DND-41 (cell line): ENCODE measurements around the gene TPPP.
"Not testable (repeated sequence)": the region's sequence is repeated elsewhere in the genome, so short reads cannot be mapped to it uniquely, and the experiment has no call there.

ENCODE experiments used
- ATAC-seq: fragments of 200-7000 bp; cut with Tn5 transposase; 3 replicates; pipeline ENCODE4 v1.9.1; 2021; ENCODE audit warnings: low read depth; ENCODE audit not compliant: insufficient read depth
- DNase-seq: peaks from one replicate; pipeline ENCODE4 v3.0.0-alpha.2; 2020
- H2AFZ ChIP-seq: 2 replicates; pipeline ENCODE4 v1.6.0; 2012; ENCODE audit warnings: low read depth, low read length
- H3K27ac ChIP-seq: 2 replicates; pipeline ENCODE4 v1.5.1; 2012; ENCODE audit warnings: low read length, inconsistent platforms
- H3K27me3 ChIP-seq: fragments of 200-600 bp; sonication (generic); 2 replicates; pipeline ENCODE4 v1.6.0; 2012; ENCODE audit warnings: low read length, mild to moderate bottlenecking, inconsistent platforms; ENCODE audit not compliant: insufficient read depth, poor library complexity
- H3K36me3 ChIP-seq: 2 replicates; pipeline ENCODE4 v1.5.1; 2012; ENCODE audit warnings: low read length, inconsistent platforms; ENCODE audit not compliant: insufficient read depth
- H3K4me1 ChIP-seq: 2 replicates; pipeline ENCODE4 v1.5.1; 2012; ENCODE audit warnings: mild to moderate bottlenecking, low read length; ENCODE audit not compliant: insufficient read depth
- H3K4me2 ChIP-seq: 2 replicates; pipeline ENCODE4 v1.6.0; 2012; ENCODE audit warnings: mild to moderate bottlenecking, moderate library complexity, low read length, inconsistent platforms; ENCODE audit not compliant: insufficient read depth
- H3K4me3 ChIP-seq, 2 experiments: fragments of 200-600 bp in 1 of 2; shearing (Covaris generic) in 1 of 2; 2 replicates each; pipeline ENCODE4 v1.5.1; 2012 to 2016; ENCODE audit warnings: inconsistent platforms in 2 of 2, low read length in 2 of 2, mild to moderate bottlenecking in 2 of 2, low read depth in 1 of 2, moderate library complexity in 1 of 2
- H3K79me2 ChIP-seq: 2 replicates; pipeline ENCODE4 v1.6.0; 2012; ENCODE audit warnings: low read length, inconsistent platforms; ENCODE audit not compliant: insufficient read depth
- H3K9ac ChIP-seq: 2 replicates; pipeline ENCODE4 v1.6.0; 2012; ENCODE audit warnings: low read depth, mild to moderate bottlenecking, inconsistent platforms, low read length, moderate library complexity
- H3K9me3 ChIP-seq: 2 replicates; pipeline ENCODE4 v1.5.1; 2012; ENCODE audit warnings: low read length, moderate library complexity, mild to moderate bottlenecking, inconsistent platforms; ENCODE audit not compliant: insufficient read depth, severe bottlenecking
- H4K20me1 ChIP-seq: 2 replicates; pipeline ENCODE4 v1.6.0; 2012; ENCODE audit warnings: low read length; ENCODE audit not compliant: insufficient read depth

Gene TPPP

DNA sequence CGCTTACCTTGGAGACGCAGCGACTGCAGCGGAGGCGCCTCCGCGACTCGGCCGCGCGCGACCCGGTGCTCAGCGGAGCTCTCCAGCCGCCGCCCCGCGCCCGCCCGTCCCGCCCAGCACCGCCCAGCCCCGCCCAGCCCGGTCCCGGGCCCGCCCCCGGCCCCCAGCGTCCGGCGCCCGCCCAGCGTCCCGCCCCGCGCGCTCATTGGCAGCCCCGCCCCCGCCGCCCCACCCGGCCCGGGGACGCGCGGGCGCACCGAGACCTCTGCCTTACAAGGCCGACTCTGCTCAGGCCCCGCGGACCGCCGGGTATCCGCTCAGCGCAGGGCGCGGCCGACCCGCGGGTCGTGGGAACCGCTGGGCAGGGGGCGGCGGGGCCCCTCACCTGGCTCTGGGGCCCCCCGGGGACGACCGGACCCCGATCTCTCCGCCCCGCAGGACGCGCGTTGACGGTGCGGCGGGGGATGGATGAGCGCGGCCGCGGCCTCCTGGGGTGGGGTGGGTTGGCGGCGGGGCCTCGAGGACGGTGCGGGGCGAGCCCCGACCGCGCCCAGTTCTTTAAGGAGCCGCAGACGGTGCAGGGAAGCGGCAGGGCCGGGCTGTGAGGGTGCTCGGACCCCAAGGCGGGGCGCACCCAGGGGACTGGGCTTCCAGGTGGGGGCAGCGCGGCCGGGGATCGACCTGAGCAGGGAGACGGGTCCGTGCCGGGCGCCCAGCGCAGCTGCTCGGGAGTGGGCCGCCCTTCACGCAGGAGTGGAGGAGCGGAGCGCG is at the start of gene TPPP:
TPPP (minus strand) TSS at position 82 of the 771 bp plus-strand sequence. CDS start 15,292 bp downstream, outside the sequence.
- not testable (repeated sequence) for H3K9ac ChIP-seq, H3K27me3 ChIP-seq, H3K4me2 ChIP-seq, H3K36me3 ChIP-seq, H2AFZ ChIP-seq, H4K20me1 ChIP-seq, H3K4me1 ChIP-seq, ATAC-seq, DNase-seq, H3K79me2 ChIP-seq, H3K4me3 ChIP-seq, H3K9me3 ChIP-seq, H3K27ac ChIP-seq

DNA sequence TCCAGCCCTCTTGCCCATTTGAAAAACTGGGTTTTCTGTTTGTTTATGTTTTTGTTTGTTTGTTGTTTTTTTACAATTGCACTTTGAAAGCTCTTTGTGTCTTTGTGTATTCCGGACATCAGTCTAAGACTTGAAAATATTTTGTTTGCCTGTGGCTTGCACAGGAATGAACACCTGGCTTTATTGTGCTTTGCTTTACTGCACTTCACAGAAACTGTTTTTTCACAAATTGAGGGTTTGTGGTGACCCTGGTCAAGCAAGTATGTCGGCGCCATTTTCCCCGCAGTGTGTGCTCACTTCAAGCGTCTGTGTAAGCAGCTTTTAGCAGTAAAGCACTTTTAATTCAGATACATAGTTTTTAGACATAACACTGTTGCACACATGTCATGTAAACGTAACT is 49.1 kb upstream of the TPPP start:
- H3K4me1 ChIP-seq, ATAC-seq, H3K27ac ChIP-seq, H3K9me3 ChIP-seq, H3K4me3 ChIP-seq, H3K4me2 ChIP-seq, H3K36me3 ChIP-seq, H3K9ac ChIP-seq, H3K27me3 ChIP-seq, H4K20me1 ChIP-seq, H3K79me2 ChIP-seq, DNase-seq, H2AFZ ChIP-seq: not testable (repeated sequence)

DNA sequence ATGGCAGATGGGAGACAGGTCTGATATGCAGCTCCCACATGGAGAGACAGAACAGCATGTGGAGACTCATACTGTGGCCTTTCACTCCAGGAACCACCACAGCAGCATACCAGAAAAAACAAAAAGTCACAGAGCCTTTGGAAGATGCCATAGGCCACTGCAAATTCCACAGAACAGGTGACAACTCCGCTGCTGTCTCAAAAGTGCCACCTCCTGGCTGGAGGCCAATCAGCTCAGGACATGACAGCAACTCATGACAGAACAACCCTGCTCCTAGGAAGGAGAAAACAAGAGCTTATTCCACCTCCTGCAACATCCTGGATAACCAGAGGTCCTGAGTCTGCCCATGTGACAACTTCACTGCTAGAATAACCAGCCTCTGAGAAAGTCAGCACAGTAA is 41.0 kb upstream of the TPPP start:
- DNase-seq, H3K27ac ChIP-seq, H4K20me1 ChIP-seq, H2AFZ ChIP-seq, H3K36me3 ChIP-seq, ATAC-seq, H3K9me3 ChIP-seq, H3K9ac ChIP-seq, H3K27me3 ChIP-seq, H3K4me2 ChIP-seq, H3K4me3 ChIP-seq, H3K79me2 ChIP-seq, H3K4me1 ChIP-seq: not testable (repeated sequence)

DNA sequence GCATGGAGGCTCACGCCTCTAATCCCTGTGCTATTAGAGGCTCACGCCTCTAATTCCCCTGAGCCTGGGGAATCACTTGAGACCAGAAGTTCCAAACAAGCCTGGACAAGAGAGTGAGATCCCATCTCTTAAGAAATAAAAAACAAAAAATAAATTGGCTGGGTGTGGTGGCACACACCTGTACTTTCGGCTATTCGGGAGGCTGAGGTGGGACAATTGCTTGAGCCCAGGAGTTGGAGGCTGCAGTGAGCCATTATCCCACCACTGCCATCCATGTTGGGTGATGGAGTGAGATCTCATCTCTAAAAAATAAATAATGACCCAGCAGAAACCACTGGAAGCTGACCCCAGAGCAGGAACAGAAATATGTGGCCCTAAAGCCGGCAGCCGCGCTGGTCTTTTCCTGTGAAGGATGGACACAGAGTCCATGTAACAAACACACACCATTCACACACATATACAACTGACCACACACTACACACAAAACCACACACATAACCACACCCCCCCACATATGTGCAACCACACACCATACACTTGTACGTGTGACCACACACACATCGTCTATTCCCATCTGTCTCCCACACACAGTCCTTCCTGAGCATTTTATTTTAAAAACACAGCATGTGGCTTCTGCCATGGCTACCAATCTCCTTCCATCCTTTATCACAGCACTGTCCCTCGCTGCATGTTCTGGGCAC is 39.8 kb upstream of the TPPP start:
- H3K79me2 ChIP-seq, H2AFZ ChIP-seq, H3K9me3 ChIP-seq, H3K4me3 ChIP-seq, H4K20me1 ChIP-seq, H3K27ac ChIP-seq, H3K4me1 ChIP-seq, H3K27me3 ChIP-seq, H3K9ac ChIP-seq, H3K36me3 ChIP-seq, ATAC-seq, H3K4me2 ChIP-seq, DNase-seq: not testable (repeated sequence)

DNA sequence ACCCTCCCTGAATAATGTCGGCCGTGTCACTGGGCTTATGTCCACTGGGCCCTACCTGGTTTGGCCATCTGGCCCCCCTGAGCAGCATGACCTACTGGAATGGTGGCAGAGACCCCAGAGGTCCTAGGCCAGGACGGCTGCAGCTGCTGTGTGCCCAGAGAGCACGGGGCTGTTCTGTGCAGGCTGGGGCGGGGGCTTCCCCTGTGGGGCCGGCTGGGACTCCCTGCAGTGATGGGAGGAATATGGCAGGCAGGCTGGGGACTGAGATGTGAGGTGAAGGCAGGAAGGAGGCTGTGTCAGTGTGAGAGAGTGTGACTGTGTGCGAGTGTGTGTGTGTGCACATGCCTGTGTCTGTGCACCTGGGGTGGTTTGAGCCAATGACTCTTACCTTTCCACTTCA is 36.1 kb upstream of the TPPP start:
- H3K9me3 ChIP-seq, H3K9ac ChIP-seq, H3K27ac ChIP-seq, DNase-seq, H3K79me2 ChIP-seq, H3K27me3 ChIP-seq, H3K36me3 ChIP-seq, H3K4me2 ChIP-seq, H4K20me1 ChIP-seq, H3K4me3 ChIP-seq, ATAC-seq, H3K4me1 ChIP-seq, H2AFZ ChIP-seq: not testable (repeated sequence)

DNA sequence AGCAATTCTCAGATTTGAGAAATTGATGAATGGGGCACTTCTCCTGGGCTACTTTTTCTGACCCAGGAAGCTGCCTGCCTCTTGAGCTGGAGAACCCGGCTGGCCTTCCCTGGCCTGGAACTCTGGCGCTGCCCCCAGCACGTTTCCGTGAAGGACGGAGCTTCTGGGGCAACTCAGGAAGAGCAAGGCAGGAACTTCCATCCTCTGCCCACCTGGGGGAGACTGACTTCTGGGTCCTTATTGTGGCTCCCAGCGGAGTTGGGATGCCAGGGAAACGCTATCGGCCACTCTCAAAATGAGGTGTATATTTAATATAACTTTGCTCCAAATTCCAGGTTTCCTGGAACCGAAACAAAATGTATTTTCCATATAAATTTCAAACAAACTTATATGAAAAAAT is 33.9 kb upstream of the TPPP start:
- not testable (repeated sequence) for H3K9ac ChIP-seq, ATAC-seq, H3K4me1 ChIP-seq, H3K4me2 ChIP-seq, H2AFZ ChIP-seq, H3K4me3 ChIP-seq, H3K27ac ChIP-seq, H3K9me3 ChIP-seq, DNase-seq, H4K20me1 ChIP-seq, H3K79me2 ChIP-seq, H3K27me3 ChIP-seq, H3K36me3 ChIP-seq

DNA sequence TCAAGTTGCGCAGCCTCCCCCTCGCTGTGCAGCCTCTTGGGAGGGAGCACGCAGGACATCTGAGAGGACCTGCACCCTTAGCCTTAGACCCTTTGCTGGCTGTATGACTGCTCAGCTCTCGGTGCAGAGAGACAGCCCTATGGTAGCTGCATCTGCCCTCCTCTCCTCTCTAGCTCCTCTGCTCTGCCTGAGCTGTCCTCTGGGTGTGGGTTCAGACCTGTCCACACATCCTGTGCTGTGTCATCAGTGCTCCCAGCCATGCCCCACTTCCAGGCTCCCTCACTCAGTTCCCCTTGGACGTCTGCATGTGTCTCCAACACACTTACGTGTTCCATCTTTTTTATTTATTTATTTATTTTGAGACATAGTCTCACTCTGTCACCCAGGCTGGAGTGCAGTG is 30.7 kb upstream of the TPPP start:
- not testable (repeated sequence) for H3K4me1 ChIP-seq, H3K4me2 ChIP-seq, ATAC-seq, H3K79me2 ChIP-seq, H3K27ac ChIP-seq, H3K36me3 ChIP-seq, H2AFZ ChIP-seq, H3K9ac ChIP-seq, H4K20me1 ChIP-seq, DNase-seq, H3K4me3 ChIP-seq, H3K9me3 ChIP-seq, H3K27me3 ChIP-seq

DNA sequence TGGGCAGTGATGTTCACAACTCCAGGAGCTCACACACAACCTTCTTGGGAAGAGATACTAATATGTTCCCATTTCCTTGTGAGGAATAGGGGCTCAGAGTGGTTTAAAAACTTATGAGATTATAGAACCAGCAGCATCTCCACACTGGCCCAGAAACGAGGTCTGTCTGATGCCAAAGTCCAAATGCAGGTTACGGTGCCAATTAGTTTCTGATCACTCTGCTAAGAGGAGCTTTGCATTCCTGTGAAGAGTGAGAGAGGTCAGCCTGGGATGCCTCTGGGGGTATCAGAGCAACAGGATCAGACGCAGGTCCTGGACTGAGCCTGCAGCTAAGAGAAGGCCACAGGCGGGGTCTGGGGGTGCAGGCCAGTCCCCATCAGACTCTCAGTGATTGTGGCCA is 30.2 kb upstream of the TPPP start:
- not testable (repeated sequence) for ATAC-seq, H3K27me3 ChIP-seq, H3K4me1 ChIP-seq, H3K79me2 ChIP-seq, H3K4me3 ChIP-seq, H3K9ac ChIP-seq, H3K9me3 ChIP-seq, H3K27ac ChIP-seq, H3K36me3 ChIP-seq, H3K4me2 ChIP-seq, H2AFZ ChIP-seq, H4K20me1 ChIP-seq, DNase-seq
